CD1c-positive myeloid dendritic cell (primary cell): ENCODE measurements around the gene LRP2.

ENCODE experiments used
- DNase-seq: peaks from one replicate; pipeline ENCODE4 v3.0.0-alpha.2; 2016; ENCODE audit errors: extremely low spot score

Gene LRP2

GRCh38 chr2:169119851-169120250, 242.5 kb downstream of the LRP2 start:
- DNase-seq: no peak

- DNase-seq: no peak
These were observed 243.1 kb downstream of the LRP2 start for GRCh38 chr2:169119123-169119760.

- DNase-seq: no peak
These were observed 244.3 kb downstream of the LRP2 start for GRCh38 chr2:169118060-169118459.

GRCh38 chr2:169116993-169117392, 245.3 kb downstream of the LRP2 start:
- DNase-seq: no peak

GRCh38 chr2:169116327-169116726, 246.0 kb downstream of the LRP2 start:
- no peak for DNase-seq

GRCh38 chr2:169114056-169114455, 248.3 kb downstream of the LRP2 start:
- DNase-seq: no peak

- DNase-seq: no peak
These were observed 249.5 kb downstream of the LRP2 start for GRCh38 chr2:169112841-169113240.

GRCh38 chr2:169110916-169111315, 251.4 kb downstream of the LRP2 start:
- DNase-seq: no peak

GRCh38 chr2:169110419-169110818, 251.9 kb downstream of the LRP2 start:
- no peak for DNase-seq

- peak; percentile 84 for DNase-seq
These were observed 252.6 kb downstream of the LRP2 start for GRCh38 chr2:169109502-169110409.

GRCh38 chr2:169108099-169108884, 254.0 kb downstream of the LRP2 start:
- no peak for DNase-seq

GRCh38 chr2:169107645-169108044, 254.7 kb downstream of the LRP2 start:
- DNase-seq: peak; percentile 23

GRCh38 chr2:169106563-169107545, 255.5 kb downstream of the LRP2 start:
- no peak for DNase-seq

- no peak for DNase-seq
These were observed 256.2 kb downstream of the LRP2 start for GRCh38 chr2:169106134-169106533.

GRCh38 chr2:169105476-169105875, 256.9 kb downstream of the LRP2 start:
- no peak for DNase-seq

GRCh38 chr2:169104848-169105247, 257.5 kb downstream of the LRP2 start:
- no peak for DNase-seq

GRCh38 chr2:169095621-169096105, 266.7 kb downstream of the LRP2 start:
- DNase-seq: peak; percentile 49

- no peak for DNase-seq
These were observed 267.7 kb downstream of the LRP2 start for GRCh38 chr2:169094676-169095075.

- no peak for DNase-seq
These were observed 268.8 kb downstream of the LRP2 start for GRCh38 chr2:169093535-169093934.

- DNase-seq: no peak
These were observed 270.4 kb downstream of the LRP2 start for GRCh38 chr2:169091761-169092519.
